RPMI8226 (cell line): Measurements from ENCODE around the gene HGF.
A peak's percentile ranks its signal among the peaks of the same experiment; 100 is the strongest.

ENCODE experiments used
- DNase-seq: peaks from one replicate; pipeline ENCODE4 v3.0.0-alpha.2; 2015

Gene HGF

DNA sequence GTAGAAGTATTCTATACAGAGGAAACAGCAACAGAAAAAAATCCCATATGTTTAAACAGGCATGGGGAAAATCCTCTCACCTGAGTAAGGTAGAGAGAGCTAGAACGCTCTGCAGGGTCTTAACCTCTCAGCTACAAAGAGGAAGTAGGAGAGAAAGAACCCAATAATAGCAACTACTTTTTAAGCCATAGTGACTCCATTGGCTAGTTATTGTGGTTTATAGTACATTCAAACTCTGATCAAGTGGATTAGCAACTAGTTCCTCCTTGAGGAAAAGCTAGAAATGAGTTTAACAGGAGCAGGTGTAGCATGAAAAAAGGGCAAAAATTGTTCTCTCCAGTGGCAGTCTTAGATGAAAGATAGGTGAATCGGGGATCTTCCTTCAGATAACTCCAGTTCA lies 89.7 kb downstream of the HGF start:
- DNase-seq: no peak

GRCh38 chr7:81676813-81677212 lies 93.0 kb downstream of the HGF start:
- peak; percentile 71 for DNase-seq

DNA sequence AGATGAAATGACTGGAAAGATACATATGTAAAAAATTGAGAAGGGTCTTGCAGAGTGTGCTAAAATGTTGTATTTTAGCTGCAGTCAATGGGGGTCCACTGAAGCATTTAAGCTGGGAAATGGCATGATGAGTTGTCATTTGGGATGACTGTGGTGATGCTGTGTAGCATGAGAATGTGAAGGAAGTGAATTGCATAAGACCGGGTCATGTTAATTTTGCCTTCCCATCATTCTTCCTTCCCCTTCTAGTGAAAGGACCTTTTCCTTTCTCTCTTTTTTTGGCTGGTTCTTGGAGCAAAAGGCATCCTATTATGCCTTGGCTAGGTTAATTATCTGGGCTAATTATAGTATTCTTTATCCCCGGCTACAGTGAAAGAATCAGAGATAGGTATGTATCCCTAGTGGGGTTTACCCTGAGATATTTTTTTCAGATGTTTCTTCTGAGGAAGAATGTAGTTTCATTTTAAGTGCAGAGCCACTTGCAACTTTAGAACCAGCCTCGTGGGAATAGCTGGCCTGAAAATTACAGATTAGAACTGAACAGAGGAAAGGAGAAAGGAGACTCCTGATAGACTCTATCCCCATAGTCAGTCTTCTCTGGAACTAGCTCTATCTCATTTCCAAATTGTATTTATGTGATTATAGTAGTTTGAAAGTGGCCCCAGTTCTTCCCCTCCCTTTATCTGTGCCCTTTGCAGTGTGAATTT lies 93.6 kb downstream of the HGF start:
- DNase-seq: no peak

- DNase-seq: no peak
Measured at GRCh38 chr7:81674431-81674830, 95.4 kb downstream of the HGF start.

DNA sequence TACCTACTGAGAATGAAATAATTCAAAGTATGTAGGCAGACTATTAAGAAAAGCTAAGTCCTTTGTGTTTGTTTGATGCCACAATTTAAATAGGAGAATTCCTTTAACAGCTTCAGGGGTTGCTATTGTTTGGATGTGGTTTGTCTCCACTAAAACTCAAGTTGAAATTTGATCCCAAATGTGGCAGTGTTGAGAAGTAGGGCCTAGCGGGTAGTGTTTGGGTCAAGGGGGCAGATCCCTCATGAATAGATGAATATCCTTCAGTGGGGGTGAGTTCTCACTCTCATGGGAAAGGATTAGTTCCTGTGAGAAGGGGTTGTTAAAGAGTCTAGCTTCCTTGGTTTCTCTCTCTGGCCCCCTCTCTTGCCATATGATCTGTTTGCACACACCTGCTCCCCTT lies 97.0 kb downstream of the HGF start:
- DNase-seq: no peak

DNA sequence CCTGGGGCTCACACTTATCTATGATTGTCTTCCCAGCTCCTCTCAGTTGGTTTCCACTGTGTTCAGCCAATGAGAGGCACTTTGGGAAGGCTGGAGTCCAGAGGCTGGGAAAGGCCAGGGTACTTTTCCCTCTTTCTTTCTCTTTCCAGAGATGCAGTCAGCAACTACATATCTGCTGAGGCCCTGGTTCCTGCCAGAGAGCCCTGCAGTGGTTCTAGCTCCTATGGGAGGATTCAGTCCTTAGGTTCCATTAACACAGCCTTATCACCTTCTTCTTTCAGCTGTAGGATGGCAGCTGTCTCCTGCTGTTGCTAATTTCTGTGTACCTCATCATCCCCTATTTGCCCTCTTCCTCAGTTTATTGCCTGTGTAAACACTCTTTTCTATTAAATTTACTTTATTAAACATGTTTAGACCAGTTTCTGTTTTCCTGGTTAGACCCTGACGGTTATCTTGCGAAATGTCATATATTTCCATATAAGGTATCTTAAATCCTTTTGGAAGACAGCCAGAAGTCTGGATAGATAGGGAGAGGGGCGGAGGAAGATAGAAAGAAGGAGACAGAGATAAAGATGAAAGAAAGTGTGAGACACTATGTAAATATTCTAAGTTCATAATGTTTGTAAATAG lies 100.3 kb downstream of the HGF start:
- DNase-seq: no peak

DNA sequence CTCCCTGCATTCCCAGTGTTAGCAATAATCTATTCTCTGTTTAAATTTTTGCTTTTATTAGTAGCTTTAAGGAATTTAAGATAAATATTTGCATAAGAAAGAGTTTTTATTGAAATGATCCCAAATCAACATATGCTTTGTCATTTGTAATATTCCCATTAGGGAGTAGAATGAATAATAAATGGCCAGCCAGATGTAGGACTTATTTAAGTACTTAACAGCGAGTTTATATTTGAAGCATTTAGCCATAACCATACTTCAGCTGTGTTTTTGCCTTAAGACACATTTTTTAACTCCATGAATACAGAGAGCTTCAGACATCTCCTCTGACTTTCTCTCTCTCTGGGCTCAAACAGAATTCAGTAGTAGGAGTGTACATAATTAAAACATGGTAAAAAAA lies 103.6 kb downstream of the HGF start:
- DNase-seq: no peak

GRCh38 chr7:81665236-81665635 lies 104.6 kb downstream of the HGF start:
- no peak for DNase-seq

DNA sequence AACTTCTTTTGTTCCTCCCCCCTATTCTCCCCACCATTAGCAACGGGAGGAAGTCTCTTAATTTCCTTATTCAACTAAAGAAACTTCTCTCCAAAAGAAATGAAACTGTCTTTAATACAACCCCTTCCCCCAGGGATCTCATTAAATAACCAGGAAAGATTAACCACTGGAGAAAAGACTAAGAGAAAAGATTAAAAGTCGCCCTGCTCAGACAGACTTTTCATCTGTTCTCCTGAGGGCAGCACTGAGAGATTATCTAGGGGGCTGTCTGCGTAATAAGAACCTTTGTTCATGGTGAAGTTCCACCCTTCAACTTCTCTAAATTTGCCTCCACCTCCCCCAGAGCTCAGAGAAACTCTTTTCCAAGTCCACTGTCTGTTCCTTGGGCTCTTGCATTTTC lies 105.5 kb downstream of the HGF start:
- DNase-seq: no peak

DNA sequence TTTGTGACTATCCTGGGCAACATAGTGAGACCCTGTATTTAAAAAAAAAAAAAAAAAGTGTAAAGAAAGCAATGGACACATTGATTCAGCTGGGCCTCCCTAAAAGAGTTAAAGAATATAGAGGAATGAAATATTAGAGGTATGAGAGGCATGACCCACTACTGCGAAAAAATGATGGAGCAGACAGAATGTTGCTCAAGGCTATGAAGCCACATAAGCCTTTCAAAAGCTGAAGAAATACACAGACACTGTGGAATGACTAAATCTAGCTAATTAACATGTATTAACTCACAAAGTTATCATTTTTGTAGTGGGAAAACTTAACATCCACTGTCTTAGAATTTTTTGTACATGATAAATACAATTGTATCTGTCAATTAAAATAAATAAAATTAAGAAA lies 107.3 kb downstream of the HGF start:
- DNase-seq: no peak

- peak; percentile 87 for DNase-seq
Measured at GRCh38 chr7:81659697-81660395, 110.0 kb downstream of the HGF start.

- DNase-seq: no peak
Measured at GRCh38 chr7:81657551-81657950, 112.3 kb downstream of the HGF start.

DNA sequence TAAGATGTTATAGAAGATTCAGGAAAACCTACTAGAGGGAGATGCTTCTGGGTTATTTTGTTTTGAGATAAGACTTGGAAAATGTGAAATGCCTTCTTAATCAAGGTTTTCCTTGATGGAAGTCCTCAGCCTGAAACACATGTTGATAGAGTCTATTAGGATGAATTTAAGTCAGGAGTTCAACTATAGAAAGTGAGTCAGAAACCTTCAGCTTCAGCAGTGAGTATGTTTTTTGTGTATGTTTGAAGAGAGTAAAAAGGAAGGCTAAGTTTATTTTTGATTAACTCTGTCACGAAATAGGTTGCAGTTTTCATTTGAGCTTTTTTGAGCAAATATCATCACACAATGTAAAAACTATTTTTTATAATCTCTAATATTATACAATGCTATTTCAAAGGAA lies 114.6 kb downstream of the HGF start:
- DNase-seq: no peak

GRCh38 chr7:81652225-81652624 lies 117.6 kb downstream of the HGF start:
- no peak for DNase-seq
